GM18499 (cell line): ENCODE data around the gene CDC42BPA.
"Not testable (repeated sequence)": the region's sequence is repeated elsewhere in the genome, so short reads cannot be mapped to it uniquely, and the experiment has no call there.

Source experiments
- ATAC-seq: cut with Tn5 transposase; IDR thresholded peaks from one replicate; pipeline ENCODE4 v1.9.1; 2021; ENCODE audit warnings: moderate number of reproducible peaks; ENCODE audit not compliant: insufficient read depth, unreplicated experiment

CDC42BPA gene, protein sequence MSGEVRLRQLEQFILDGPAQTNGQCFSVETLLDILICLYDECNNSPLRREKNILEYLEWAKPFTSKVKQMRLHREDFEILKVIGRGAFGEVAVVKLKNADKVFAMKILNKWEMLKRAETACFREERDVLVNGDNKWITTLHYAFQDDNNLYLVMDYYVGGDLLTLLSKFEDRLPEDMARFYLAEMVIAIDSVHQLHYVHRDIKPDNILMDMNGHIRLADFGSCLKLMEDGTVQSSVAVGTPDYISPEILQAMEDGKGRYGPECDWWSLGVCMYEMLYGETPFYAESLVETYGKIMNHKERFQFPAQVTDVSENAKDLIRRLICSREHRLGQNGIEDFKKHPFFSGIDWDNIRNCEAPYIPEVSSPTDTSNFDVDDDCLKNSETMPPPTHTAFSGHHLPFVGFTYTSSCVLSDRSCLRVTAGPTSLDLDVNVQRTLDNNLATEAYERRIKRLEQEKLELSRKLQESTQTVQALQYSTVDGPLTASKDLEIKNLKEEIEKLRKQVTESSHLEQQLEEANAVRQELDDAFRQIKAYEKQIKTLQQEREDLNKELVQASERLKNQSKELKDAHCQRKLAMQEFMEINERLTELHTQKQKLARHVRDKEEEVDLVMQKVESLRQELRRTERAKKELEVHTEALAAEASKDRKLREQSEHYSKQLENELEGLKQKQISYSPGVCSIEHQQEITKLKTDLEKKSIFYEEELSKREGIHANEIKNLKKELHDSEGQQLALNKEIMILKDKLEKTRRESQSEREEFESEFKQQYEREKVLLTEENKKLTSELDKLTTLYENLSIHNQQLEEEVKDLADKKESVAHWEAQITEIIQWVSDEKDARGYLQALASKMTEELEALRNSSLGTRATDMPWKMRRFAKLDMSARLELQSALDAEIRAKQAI (N-terminal part only)

DNA sequence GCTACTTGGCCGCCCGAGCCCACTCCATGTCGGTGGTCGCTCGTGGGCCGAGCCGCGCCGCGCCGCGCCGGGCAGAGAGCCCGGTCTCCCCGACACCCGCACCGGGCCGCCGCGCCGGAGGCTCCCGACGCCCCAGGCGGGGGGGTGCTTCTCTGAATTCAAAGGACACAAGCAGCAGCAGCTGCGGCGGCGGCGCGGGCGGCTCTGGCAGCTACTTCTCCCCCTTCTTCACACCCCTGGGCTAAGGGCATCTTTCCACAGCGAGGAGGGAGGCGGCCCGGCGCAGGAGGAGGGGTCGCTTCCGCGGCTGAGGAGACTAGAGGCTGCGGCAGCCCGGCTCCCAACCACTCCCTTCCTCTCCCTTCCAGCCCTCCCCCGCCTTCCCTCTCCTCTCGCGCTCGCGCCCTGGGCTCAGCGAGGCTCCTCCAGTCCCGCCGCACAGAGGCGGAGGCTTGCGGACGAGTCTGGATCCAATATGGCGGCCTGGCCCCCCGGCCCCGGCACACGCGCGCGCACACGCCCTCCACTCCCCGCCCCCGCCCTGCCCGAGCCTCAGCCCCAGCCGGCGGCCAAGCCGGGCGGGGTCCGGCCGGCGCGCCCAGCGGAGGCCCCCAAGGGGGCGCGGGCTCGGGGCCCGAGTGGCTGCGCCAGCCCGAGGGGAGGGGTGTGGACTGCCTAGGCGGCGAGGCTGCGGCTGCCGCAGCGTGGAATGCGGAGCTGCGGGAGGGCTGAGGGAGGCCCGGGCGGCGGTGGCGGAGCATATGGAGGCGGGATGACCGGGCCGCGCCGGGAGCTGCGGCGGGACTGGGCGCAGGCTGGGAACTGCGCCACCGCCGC is at the start of gene CDC42BPA:
TSS of gene CDC42BPA (minus strand) at position 477 of the 837 bp plus-strand sequence. CDS start 1,310 bp downstream, outside the sequence.
- no peak for ATAC-seq

GRCh38 chr1:227368009-227368408 is 49.7 kb upstream of the CDC42BPA start:
- ATAC-seq, result no peak

DNA sequence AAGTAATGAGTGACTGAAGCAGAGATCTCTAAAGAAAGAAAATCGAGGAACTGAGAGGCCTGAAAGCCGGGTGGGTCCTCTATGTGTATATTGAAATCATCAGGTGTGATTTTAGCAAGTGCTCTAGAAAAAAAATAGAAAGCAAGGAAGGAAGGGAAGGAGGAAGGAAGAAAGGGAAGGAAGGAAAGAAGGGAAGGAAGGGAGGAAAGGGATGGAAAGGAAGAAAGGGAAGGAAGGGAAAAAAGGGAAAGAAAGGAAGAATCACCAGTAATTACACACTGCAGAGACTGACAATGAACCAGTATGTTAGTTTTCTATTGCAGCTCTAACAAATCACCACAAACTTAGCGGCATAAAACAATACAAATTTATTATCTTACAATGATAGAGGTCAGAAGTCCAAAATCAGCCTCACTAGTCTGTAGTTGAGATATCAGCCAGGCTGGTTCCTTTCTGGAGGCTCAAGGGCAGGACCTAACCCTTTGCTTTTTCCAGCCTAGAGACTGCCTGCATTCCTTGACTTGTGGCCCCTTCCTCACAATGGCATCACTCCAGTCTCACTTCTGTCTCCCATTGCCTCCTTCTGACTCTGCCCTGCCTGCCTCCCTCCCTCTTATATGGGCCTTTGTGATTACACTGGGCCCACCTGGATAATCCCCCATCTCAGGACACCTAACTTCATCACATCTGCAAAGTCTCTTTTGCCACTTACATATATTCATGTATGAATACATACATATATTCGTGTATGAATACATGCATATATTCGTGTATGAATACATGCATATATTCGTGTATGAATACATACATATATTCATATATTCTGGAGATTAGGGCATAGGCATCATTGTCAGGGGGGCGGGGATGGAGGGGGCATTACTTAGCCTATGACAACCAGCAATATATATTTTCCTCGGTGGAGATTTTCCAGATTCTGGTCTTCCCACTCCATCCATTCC is 47.5 kb upstream of the CDC42BPA start:
- ATAC-seq, result no peak

DNA sequence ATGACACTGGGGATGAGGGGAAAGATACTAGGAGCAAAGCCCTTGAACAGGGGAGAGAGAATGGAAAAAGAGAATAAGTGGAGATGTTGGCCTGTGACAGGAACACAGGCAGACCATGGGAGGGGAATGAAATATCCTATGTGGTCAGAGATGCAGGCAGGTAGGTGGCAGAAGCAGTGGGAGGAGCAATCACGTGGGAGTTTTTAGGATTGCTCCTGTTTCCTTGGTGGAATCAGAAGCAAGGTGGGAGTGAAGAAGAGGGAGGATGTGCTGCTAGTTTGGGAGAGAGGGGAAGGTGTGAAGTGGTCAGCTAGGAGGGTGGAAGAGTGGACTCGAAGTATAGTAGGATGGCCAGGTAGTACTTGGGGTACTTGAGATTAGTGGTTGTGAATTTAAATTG is 46.4 kb upstream of the CDC42BPA start:
- no peak for ATAC-seq

- no peak for ATAC-seq
Observed at GRCh38 chr1:227363825-227364224, 45.5 kb upstream of the CDC42BPA start.

- no peak for ATAC-seq
Observed at GRCh38 chr1:227362039-227362438, 43.7 kb upstream of the CDC42BPA start.

DNA sequence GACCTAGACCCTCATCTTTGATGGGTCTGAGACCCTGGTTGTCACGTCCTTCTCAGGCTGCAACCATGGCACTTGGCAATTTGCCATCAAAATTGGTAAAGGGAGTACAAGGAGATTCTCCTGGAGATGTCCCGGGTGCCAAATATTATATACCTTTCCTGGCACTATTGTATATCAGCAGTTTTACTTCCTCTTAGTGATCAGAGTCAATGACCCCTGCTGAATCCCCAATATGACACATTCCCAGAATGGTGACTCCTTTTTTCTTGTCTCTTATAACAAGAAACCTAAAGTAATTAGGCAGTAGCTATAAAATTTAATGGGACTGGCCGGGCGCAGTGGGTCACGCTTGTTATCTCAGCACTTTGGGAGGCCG is 39.6 kb upstream of the CDC42BPA start:
- no peak for ATAC-seq

DNA sequence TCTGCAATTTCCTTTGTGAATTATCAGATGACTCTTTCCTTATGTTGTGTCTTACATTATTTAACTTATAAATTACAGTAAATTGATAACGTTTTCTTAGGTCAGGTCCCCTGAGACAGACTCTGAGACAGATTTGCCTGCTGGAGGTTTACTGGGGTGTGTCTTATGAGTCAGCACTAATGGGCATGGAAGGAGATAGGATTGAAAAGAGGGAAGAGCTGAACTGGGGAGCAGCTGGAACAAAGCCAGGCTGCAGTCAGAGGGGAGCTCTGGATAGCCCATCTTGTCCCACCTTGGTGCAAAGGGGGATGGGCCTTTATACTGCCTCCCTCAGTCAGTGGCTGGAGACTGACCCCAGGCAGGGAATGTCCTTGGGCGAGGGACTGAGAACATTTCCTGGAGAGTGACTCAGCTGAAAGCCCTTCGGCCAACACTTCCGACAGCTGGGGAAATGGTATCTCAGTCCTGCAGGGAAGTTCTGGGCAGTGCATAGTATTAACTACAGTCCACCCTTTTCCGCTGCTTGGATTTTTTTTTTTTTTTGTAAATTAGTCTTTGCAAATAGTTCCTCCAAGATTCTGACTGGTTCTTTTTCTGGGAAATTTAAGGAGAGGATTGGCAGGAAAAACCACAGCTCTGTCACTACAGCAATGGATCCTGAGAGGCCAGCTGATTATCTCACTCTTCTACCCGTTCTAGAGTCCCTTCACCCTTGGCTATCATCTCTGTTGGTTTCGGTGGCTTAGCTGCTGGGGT is 39.1 kb upstream of the CDC42BPA start:
- ATAC-seq, result no peak

GRCh38 chr1:227356620-227357146 is 38.4 kb upstream of the CDC42BPA start:
- no peak for ATAC-seq

DNA sequence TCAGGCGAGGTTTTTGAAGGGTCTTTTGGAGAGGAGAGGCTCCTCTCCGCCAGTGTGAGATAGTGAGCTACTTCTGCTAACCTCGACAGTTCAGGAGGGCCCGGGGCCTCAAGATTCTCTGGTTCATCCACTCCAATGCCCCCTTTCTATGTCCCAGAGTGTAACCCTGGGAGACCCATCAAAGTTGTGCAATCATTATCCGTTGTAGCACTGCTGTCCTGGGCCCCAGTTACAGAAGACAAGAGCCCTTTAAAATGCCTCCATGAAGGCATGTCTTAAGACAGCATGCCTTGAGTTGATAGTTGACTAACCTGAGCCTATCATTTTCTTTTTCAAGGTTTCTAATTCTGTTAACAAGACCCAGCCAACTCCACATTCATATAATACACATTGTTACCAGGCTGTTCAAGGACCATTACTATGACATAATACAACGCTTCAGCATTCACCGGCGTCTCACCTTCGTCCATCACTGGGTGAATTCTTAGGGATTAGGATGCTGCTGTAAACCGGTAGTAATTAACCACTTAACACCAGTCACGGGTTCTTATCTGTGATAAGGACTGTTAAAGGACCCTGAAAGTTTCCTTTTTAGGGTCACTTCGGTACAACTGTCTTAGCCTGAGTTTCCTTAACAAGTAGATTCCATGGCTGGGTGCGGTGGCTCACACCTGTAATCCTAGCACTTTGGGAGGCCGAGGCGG is 37.4 kb upstream of the CDC42BPA start:
- no peak for ATAC-seq

- no peak for ATAC-seq
Observed at GRCh38 chr1:227353186-227353585, 34.9 kb upstream of the CDC42BPA start.

GRCh38 chr1:227352164-227352563 is 33.9 kb upstream of the CDC42BPA start:
- not testable (repeated sequence) for ATAC-seq

- no peak for ATAC-seq
Observed at GRCh38 chr1:227351443-227351842, 33.2 kb upstream of the CDC42BPA start.

DNA sequence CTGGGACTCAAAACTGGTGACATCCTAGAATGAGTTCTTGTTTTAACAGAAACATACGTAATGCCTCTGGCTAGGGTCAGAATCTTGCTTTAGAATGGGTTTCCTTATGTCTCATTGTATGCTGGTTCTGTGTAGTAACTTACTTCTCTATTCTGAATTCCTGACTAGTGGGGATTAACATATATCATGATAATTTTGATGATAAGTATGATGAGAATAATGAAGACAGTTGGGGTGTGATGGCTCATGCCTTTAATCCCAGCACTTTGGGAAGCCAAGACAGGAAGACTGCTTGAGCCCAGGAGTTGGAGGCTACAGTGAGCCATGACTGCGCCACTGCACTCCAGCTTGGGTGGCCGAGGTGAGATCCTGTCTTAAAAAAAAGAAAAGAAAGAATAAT is 31.7 kb upstream of the CDC42BPA start:
- ATAC-seq, result no peak

GRCh38 chr1:227343727-227344551 is 25.6 kb upstream of the CDC42BPA start:
- ATAC-seq, result no peak

DNA sequence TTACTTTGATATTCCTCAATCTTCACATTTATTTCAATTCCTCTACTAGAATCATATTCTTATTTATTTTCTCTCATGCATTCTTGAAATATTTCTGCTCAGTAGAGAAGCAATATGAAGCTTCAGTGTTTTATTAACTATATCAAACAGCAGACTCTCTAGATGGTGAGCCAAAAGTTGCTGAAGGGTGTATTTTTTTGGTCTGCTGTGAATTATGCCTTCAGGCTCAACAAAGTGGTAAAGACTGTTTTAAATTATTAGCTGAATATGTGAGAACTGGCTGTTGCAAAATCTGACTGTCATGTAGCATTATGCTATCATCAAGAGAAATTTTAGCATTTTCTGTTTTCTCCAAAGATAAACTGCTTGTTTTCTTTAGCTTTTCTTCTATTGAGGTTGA is 24.9 kb upstream of the CDC42BPA start:
- no peak for ATAC-seq
